ENCODE results near the gene SUN5. TPM values are rescaled to one million over a fixed set of nuclear protein-coding genes. Genes with fewer than 3 reads are reported as not detected.

SUN5 gene
- total and polyA plus RNA-seq, 9 donors: not detected

DNA sequence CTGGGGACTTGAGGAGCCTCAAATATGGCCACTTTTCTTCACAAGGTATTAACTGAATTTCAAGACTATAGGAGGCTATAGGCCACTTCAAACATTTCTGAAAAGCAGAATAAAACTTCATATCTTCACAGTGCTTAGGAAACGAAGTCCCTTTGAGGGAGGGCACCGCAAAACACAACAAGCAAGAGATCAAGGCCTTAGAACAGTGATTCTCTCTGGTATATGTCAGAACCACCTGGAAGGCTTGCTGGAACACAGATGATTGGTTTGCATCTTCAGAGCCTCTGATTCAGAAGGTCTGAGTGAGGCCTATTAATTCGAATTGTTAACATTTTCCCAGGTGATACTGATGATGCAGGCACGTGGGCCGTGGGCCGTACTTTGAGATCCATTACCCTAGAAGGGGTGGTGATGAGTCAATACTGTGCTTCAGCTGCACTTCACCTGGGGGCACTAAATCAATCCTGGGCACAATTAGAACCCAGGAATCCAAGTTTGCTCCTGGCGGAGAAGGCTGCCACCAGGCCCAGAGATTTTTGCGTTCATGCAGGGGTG, 10.7 kb downstream of the SUN5 start:
- Histone ChIP-seq H3K27ac (no peak overlapping the region), H3K36me3 (no peaks in the 10 kb centered on the region), H3K27me3 (no peaks in the 10 kb centered on the region), H3K4me1 (ENCODE audit: insufficient read depth) (no peaks in the 10 kb centered on the region), H3K9me3 (no peaks in the 10 kb centered on the region), H3K4me3 (no peak overlapping the region)
- TF ChIP-seq, protein P1, sequence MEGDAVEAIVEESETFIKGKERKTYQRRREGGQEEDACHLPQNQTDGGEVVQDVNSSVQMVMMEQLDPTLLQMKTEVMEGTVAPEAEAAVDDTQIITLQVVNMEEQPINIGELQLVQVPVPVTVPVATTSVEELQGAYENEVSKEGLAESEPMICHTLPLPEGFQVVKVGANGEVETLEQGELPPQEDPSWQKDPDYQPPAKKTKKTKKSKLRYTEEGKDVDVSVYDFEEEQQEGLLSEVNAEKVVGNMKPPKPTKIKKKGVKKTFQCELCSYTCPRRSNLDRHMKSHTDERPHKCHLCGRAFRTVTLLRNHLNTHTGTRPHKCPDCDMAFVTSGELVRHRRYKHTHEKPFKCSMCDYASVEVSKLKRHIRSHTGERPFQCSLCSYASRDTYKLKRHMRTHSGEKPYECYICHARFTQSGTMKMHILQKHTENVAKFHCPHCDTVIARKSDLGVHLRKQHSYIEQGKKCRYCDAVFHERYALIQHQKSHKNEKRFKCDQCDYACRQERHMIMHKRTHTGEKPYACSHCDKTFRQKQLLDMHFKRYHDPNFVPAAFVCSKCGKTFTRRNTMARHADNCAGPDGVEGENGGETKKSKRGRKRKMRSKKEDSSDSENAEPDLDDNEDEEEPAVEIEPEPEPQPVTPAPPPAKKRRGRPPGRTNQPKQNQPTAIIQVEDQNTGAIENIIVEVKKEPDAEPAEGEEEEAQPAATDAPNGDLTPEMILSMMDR (IDR thresholded peaks at IDR 0.05): no peak
- WGBS, 3 donors: 56 to 57% (median 56%) methylated on average over 8 of the region's 8 CpGs
- intact Hi-C loops (cut with DNase I): no loop called here
- DNase-seq: no peak

DNA sequence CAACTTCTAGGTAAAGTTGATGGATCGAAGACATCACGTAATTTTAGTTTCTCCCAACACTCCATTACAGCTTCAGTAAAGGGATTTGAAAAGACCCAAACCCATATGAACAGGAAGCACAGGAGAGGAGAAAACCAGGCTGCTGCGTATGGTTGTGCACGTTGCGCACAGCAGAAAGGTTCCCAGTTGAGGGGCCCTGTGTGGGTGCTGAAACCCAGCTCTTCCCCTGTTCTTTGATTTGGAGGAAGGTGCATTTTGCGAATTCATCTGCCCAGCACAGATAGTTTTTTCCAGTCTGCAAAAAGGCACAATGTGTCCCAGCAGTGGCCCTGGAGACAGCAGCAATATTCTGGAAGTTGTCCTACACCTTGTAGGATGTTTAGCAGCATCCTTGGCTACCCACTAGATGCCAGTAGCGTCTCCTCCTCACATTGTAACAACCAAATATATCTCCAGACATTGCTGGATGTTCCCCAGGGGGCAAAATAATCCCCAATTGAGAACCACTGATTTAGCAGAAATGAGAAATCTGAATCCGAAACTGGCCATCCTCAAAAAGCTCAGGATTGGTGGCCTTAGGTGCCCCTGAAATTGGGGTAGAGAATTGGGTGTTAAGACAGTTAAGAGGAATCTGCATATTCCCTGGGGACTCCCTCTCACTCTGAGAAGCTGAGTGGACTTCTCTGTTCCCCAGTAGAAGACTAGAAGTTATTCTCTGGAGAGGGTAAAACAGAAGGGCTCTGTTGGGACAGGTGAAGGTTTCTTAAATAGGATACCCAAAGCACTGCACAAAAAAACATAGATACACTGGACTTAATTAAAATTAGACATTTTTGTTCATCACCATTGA, 12.2 kb downstream of the SUN5 start:
- Histone ChIP-seq H3K36me3 (no peaks in the 10 kb centered on the region), H3K4me1 (ENCODE audit: insufficient read depth) (no peaks in the 10 kb centered on the region), H3K9me3 (no peaks in the 10 kb centered on the region), H3K27me3 (no peaks in the 10 kb centered on the region), H3K4me3 (no peak overlapping the region), H3K27ac (no peak overlapping the region)
- DNase-seq: no peak
- TF ChIP-seq POLR2A (IDR thresholded peaks at IDR 0.05) (no peak), EP300 (IDR thresholded peaks at IDR 0.05) (no peak)
- TF ChIP-seq, protein P1 (IDR thresholded peaks at IDR 0.05): no peak
- WGBS, 3 donors: 66 to 82% (median 71%) methylated on average over 8 of the region's 8 CpGs
- intact Hi-C loops (cut with DNase I): no loop called here

DNA sequence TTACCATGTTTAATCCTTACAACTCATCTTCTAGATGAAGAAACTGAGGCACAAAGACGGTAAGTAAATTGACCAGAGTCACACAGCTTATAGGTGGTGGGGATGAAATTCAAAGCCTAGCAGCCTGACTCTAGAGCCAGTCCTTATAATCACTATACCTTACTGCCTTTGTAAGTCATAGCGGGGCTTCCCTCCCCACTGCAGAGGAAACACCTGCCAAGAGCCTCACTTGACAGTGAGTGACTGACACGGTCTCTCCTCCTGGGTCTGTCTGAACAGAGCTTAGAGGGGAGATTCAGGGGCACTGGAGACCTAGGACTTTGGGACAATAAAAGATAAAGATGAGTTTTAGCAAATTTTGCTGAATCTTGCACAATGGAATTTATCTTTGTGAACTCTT, 12.8 kb downstream of the SUN5 start:
- DNase-seq: no peak
- H3K9me3 ChIP-seq: no peaks in the 10 kb centered on the region
- no peaks in the 10 kb centered on the region for H3K27me3 ChIP-seq
- no peak overlapping the region for H3K27ac ChIP-seq
- no peaks in the 10 kb centered on the region for H3K36me3 ChIP-seq
- no peak overlapping the region for H3K4me3 ChIP-seq
- WGBS, 3 donors: 55 to 72% (median 62%) methylated on average over 3 of the region's 3 CpGs
- no peaks in the 10 kb centered on the region for H3K4me1 ChIP-seq (ENCODE audit: insufficient read depth)
- TF ChIP-seq POLR2A (IDR thresholded peaks at IDR 0.05): no peak
- TF ChIP-seq EP300 (IDR thresholded peaks at IDR 0.05): no peak
- TF ChIP-seq, protein P1 (IDR thresholded peaks at IDR 0.05): no peak
- intact Hi-C loops (cut with DNase I): no loop called here

DNA sequence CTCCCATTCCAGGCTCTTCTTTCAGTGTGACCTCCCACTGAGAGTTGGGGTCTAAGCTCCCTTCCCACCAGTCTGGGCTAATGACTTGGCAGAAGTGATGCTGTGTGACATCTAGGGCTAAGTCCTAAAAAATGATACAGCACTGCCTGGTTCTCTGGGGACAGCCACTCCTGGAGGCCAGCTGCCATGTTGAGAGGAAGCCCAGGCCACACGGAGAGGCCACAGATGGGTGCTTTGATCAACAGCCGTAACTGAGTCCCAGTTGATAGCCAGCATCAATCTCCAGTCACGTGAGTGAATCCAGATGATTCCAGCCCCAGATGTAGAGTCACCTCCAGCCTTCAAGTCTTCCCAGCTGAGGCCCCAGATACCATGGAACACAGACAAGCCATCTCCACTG, 13.8 kb downstream of the SUN5 start:
- intact Hi-C loops (cut with DNase I): no loop called here
- no peaks in the 10 kb centered on the region for H3K4me1 ChIP-seq (ENCODE audit: insufficient read depth)
- DNase-seq: no peak
- H3K27ac ChIP-seq: no peak overlapping the region
- TF ChIP-seq POLR2A (IDR thresholded peaks at IDR 0.05) (no peak), EP300 (IDR thresholded peaks at IDR 0.05) (no peak)
- TF ChIP-seq, protein P1 (IDR thresholded peaks at IDR 0.05): no peak
- WGBS, 3 donors: 36 to 71% (median 49%) methylated on average over 3 of the region's 3 CpGs
- H3K27me3 ChIP-seq: no peaks in the 10 kb centered on the region
- no peaks in the 10 kb centered on the region for H3K9me3 ChIP-seq
- H3K4me3 ChIP-seq: no peak overlapping the region
- H3K36me3 ChIP-seq: no peaks in the 10 kb centered on the region

All from ovary (tissue), 9 donors.